Uterus (tissue), 2 donors: ENCODE measurements around the gene NSMF.

Source experiments
- POLR2A ChIP-seq, 2 donors: fragments of 450-650 bp; IDR thresholded peaks; one replicate each; pipeline ENCODE4 v1.6.1; 2016; ENCODE audit warnings: antibody characterized with exemption in 2 of 2, mild to moderate bottlenecking in 1 of 2, moderate library complexity in 1 of 2
- TF ChIP-seq, protein P1 (sequence below), 4 experiments: fragments of 200-600 bp in 2 of 4; fragments of 450-650 bp in 2 of 4; sonication (generic) in 2 of 4; IDR thresholded peaks; one replicate each; pipeline ENCODE4 v1.5.1; 2016 to 2019; ENCODE audit warnings: antibody characterized with exemption in 4 of 4, mild to moderate bottlenecking in 2 of 4, moderate library complexity in 1 of 4

DNA sequence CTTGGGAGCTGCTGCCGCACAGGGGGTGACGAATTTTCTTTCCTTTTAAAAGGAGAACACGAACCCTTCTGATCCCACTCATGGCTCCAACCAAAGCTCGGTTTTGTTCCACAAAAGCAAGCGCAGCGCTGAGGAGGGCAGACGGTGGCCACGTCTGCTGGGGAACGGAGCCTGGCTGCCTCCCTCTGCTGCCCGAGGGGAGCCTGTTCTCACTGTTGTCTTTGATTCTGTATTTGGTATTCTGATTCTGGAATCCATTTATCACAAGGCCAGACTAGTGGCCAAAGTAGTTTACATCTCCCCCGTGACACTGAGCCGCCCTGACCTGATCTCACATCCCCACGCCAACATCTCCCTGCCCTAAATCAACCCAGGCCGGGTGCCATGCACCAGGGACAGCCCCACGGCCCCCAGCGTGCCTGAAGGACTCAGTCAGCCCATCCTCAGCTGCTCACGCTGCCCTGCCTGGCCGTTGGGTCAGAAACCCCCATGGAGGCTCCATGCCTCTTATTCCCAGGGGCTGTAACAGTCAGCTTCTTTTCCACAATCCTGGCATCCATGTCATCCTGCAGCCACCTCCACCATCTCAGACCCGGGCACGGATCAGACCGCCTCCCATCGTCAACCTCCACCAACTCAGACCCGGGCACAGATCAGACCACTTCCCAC, 6.7 kb upstream of the NSMF start:
- TF ChIP-seq, protein P1, sequence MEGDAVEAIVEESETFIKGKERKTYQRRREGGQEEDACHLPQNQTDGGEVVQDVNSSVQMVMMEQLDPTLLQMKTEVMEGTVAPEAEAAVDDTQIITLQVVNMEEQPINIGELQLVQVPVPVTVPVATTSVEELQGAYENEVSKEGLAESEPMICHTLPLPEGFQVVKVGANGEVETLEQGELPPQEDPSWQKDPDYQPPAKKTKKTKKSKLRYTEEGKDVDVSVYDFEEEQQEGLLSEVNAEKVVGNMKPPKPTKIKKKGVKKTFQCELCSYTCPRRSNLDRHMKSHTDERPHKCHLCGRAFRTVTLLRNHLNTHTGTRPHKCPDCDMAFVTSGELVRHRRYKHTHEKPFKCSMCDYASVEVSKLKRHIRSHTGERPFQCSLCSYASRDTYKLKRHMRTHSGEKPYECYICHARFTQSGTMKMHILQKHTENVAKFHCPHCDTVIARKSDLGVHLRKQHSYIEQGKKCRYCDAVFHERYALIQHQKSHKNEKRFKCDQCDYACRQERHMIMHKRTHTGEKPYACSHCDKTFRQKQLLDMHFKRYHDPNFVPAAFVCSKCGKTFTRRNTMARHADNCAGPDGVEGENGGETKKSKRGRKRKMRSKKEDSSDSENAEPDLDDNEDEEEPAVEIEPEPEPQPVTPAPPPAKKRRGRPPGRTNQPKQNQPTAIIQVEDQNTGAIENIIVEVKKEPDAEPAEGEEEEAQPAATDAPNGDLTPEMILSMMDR (IDR thresholded peaks at IDR 0.05): no peak
- TF ChIP-seq POLR2A (IDR thresholded peaks at IDR 0.05): no peak
